ENCODE data around the gene VPS9D1.

GRCh38 chr16:89710709-89711564 is 9.8 kb downstream of the VPS9D1 start:
- no peak for TF ChIP-seq EP300 (IDR thresholded peaks at IDR 0.05; ENCODE audit: borderline replicate concordance)
- no peak for TF ChIP-seq FOXM1 (IDR thresholded peaks at IDR 0.05; ENCODE audit: borderline replicate concordance, low read depth)
- TF ChIP-seq CREB1 (IDR thresholded peaks at IDR 0.05; ENCODE audit: low read depth), result no peak
- no peak for TF ChIP-seq MAX (IDR thresholded peaks at IDR 0.05)
- no peak for TF ChIP-seq YY1 (IDR thresholded peaks at IDR 0.05; ENCODE audit: low read depth)
- no peak for TF ChIP-seq TAF1 (IDR thresholded peaks at IDR 0.05; ENCODE audit: low read depth)

Data from Ishikawa (cell line).